ENCODE data around the gene BRD8.
"Not testable (repeated sequence)": the region's sequence is repeated elsewhere in the genome, so short reads cannot be mapped to it uniquely, and the experiment has no call there.

BRD8 gene

GRCh38 chr5:138178516-138179276, at the start of gene BRD8, which contains the start of gene KIF20A:
BRD8 (minus strand) TSS chr5:138178630; CDS start chr5:138178614, 16 bp downstream.
KIF20A (plus strand) TSS chr5:138179112; CDS start chr5:138179681, 569 bp downstream.
- DNase-seq, result peak; percentile 85

GRCh38 chr5:138226910-138227309, 48.5 kb upstream of the BRD8 start:
- DNase-seq, result no peak

DNA sequence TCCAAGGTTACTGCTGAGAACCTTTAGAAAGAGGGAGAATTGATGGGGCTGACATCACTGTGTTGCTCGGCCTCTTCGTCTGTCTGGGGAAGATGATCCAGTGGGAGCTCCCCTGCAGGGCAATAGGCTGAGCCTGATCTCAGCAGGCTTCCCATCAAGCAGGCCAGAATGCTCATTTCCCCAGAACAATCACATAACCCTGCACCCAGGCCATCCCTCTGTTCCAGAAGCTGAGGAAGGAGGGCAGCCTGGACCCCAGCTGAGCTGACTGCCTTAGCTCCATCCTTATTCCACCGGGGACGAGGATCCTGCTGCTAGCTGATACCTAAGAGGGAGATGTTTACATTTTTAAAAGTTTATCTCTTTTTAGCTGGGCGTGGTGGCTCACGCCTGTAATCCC, 46.3 kb upstream of the BRD8 start:
- no peak for DNase-seq

GRCh38 chr5:138223532-138223931, 45.1 kb upstream of the BRD8 start:
- DNase-seq, result no peak

DNA sequence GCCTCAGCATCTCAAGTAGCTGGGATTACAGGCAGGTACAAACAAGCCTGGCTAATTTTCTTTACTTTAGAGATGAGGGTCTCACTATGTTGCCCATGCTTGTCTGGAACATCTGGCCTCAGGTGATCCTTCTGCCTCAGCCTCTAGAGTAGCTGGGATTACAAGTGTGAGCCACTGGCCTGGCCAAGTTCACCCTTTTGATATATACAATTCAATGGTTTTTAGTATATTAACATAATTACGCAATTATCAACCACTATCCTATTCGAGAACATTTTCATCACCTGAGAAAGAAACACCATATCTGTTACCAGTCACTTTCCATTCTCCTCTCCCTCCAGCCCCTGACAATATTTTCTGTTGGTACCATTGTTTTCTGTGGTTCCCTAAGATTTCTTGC, 38.4 kb upstream of the BRD8 start:
- DNase-seq, result no peak

DNA sequence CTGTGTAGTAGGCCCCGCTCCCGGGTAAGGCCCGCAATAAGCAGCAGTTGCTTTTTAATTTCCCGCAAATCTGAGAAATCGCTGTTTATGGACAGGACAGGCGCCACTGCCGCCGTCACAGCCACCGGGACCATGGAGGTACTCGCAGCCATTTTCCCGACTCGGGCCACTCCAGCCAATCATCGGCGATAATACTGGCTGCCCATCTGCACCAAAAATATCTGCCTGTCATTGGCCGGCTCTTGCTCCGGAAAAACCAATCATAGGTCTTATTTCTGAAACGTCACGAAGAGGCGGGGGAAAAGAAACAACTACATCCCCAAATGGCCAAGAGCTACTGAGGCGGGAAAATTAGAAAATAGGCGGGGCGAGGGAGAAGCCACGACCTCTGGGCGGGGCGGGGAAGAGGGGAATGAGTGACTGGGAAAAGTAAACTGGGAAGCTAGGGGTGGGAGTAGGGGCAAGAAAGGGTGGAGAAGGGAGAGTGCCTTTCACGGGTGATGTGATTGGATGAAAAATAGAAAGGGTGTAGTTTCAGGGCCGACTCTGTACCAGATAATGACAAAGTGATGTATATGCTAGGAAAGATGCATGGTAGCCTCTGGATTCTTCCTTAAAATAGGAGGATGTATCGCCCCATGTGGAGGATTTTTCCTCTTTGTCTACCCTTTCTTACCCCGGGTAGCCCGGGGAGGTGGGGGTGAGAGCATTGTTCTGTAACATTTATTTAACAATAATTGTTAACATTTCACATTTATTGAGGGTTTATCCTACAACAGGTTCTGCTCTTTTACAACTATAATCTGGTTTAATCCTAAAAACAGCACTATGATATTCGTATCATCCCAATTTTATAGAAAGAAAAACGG, 35.0 kb upstream of the BRD8 start, which contains the start of gene CDC23:
TSS of gene CDC23 (minus strand) at position 163 of the 869 bp plus-strand sequence. CDS start at position 152, 11 bp downstream.
- peak; percentile 86 for DNase-seq

GRCh38 chr5:138212828-138213160, 34.4 kb upstream of the BRD8 start:
- DNase-seq, result no peak

- DNase-seq, result no peak
Measured at GRCh38 chr5:138210985-138211384, 32.6 kb upstream of the BRD8 start.

DNA sequence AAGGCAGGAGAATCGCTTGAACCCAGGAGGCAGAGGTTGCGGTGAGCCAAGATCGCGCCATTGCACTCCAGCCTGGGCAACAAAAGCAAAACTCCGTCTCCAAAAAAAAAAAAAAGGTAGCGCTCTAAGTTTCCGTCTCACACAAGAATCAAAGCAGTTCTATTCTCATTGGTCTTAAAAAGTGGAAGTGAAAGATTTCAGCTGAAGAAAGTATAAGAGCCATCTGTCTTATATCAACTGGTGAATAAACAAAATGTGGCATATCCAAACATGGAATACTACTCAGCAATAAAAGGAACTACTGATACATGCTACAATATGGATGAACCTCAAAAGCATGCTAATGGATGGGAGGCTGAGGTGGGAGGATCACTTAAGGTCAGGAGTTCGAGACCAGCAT, 15.4 kb upstream of the BRD8 start:
- not testable (repeated sequence) for DNase-seq

- DNase-seq, result no peak
Measured at GRCh38 chr5:138192826-138193225, 14.4 kb upstream of the BRD8 start.

GRCh38 chr5:138188626-138189025, 10.2 kb upstream of the BRD8 start:
- DNase-seq, result no peak

- DNase-seq, result no peak
Measured at GRCh38 chr5:138186002-138186447, 7.6 kb upstream of the BRD8 start.

DNA sequence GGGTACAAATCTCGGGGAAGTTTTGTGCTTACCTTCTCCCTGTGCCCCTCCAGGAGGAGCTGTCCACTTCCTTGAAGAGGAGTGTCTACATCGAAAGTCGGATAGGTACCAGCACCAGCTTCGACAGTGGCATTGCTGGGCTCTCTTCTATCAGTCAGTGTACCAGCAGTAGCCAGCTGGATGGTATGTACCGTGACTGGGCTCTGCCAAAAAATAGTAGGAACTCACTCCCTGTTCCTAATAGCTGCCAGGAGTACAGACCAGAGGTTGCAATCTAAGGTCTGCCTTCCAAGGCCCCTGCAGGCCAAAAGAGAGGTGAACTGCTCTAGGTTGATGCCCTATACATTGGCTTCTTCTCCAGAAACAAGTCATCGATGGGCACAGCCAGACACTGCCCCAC, 4.4 kb upstream of the BRD8 start:
- DNase-seq, result no peak

- no peak for DNase-seq
Measured at GRCh38 chr5:138180841-138181240, 2.4 kb upstream of the BRD8 start.

DNA sequence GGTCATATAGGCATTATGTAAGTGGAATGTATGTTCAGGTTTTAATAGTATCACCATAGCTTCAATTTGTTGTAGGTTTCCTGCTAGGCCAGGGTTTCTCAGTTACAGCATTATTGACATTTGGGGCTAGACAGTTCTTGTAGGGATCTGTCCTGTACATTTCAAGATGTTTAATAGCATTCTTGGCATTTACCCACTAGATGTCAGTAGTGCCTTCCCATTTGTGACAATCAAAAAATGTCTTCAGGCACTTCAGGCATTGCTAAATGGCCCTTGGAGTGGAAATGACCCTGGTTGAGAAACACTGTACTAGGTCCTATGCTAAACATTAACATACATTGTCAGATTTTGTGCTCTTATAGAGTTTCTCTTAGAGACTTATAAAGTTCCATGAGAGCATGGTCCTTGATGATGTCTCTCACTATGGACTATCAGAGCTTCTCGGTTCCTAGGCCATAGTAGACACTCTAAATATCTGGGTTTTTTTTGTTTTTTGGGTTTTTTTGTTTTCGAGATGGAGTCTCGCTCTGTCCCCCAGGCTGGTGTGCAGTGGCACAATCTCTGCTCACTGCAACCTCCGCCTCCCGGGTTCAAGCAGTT, 1.9 kb upstream of the BRD8 start:
- no peak for DNase-seq

DNA sequence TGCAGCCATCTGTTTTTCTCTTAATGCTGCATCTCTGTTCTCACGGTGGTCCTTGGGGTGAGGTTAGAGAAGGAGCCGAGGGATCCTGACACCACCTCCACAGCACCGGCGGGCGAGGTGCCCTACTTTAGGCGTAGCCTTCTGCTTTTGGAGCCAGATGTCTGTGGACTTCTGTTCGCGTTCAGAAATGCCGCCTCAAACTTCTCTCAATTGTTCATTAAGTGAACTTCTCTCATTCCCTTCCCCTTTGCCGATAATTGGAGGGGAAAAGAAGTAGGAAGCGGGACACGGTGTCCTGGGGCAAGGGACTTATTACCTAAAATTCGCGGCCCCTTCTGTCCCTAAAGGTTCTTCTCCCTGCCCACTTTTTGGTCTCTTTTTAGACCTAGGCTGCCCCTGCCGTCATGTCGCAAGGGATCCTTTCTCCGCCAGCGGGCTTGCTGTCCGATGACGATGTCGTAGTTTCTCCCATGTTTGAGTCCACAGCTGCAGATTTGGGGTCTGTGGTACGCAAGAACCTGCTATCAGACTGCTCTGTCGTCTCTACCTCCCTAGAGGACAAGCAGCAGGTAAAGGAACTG, 937 bp upstream of the BRD8 start:
- DNase-seq, result no peak

DNA sequence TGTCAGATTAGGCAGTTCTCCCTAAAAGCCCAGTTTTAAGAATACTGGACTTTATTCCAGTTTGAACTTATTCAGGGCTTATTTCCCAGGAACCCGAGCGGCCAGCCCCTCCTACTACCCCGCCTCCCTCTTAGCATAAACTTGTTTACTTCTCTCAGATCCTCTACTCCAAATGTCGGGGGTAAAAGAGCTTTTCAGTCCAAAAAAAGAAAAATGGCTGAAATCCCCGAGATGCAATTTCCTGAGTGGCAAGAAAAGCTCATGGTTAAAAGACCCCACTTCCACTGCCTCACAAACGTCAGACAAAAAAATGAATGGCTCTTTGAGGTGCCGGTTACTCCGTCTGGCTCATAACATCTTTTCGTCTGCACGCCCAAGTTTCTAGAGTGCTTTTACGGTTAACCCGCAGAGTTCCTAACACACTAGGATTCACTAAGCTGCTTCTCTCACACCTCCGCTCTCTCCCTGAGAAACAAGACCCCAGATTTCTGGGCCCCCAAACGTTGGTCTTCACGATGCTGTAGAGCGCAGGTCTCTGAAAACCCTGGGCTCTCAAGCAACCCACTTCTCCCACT, 402 bp downstream of the BRD8 start:
- DNase-seq, result peak; percentile 3

DNA sequence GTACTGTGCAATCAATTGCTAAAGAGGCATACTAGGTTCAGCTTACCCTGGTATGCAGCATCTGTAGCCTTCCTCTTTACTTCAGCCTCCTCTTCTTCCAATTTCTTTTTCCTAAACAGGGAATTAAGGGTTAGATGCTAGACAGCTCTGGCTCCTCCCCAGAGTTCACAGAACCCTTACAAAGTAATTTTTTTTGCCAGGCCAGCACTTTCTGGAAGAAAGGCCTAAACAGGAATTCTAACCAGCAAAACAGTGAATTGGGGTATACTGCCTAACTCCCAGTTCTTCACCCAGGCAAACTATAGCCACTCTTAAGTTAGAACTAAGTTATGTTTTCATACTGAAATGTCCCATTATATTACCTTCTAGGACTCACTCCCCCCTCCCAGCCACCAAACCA, 8.1 kb downstream of the BRD8 start:
- no peak for DNase-seq

- DNase-seq, result no peak
Measured at GRCh38 chr5:138169124-138169523, 9.3 kb downstream of the BRD8 start.

GRCh38 chr5:138163721-138164120, 14.7 kb downstream of the BRD8 start:
- no peak for DNase-seq

DNA sequence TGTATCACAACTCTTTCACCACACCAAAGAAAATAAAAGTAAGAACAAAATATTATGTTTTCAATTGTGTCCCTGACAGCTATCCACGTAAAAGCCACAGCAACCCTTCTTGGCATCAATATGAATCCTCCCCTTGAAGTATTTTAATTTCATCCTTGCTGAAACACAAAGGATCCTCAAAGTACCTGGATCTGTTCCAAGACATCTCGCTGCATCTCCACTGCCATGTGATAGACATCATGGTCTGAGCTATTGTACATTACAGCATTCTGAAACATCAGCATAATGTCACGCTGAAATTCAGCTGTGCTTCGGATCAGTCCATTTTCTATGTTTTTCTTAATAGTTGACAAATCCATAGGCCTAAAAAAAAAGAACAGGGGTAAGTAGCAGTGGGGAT, 17.7 kb downstream of the BRD8 start:
- DNase-seq, result no peak

GRCh38 chr5:138159666-138160065, 18.8 kb downstream of the BRD8 start:
- DNase-seq, result no peak

DNA sequence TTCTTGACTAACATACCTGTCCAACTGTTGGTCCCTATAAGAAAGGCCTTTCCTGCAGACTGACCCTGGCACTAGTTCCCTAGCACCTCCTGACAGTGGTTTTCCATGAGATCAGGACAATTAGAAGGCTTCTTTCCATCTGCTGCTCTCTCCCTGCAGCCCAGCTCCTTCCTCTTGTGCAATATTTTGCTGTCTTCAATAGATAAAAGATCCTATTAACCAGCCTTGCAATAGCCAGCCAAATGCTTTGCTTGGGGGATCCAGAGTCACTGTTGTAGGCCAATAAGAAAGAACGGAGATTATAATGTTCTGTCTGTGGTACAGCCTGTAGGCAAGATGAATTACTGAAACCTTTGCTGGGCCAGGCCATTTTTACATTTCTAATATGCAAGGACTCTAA, 20.8 kb downstream of the BRD8 start:
- no peak for DNase-seq
